Measurements from ENCODE around the gene CHIT1. TPM values are rescaled to one million over a fixed set of nuclear protein-coding genes. Genes with fewer than 3 reads are reported as not detected.
A peak's percentile ranks its signal among the peaks of the same experiment; 100 is the strongest.

The CHIT1 gene
- total and polyA plus RNA-seq, 2 of the 13 experiments (the other 11 are each of a cell fraction or from before 2014, with no cell fraction given): not detected

DNA sequence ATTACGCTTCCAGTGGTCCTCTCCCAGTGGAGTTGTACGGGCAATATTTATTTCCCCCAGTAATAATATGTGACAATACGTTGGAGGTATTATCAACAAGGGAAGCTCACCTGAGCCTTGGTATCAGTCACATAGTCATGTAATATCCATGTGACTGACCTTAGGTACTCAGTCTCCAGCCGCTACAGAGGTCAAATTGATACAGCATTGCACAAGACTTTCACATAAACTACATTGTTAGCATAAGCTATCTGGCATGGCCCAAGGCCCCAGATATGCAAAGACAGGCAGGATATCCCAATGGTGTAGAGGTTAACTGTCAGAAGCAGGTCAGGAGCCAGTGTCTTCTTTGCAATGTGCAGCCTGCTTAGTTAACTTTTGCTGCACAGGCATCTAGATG is 15.3 kb upstream of the CHIT1 start (continued):
- TF ChIP-seq CC2D1A (CRISPR knock-in tag; IDR thresholded peaks at IDR 0.05): no peak
- TF ChIP-seq ZNF296 (CRISPR knock-in tag; conservative IDR thresholded peaks at IDR 0.05): no peak
- TF ChIP-seq SATB2 (CRISPR knock-in tag; IDR thresholded peaks at IDR 0.05): no peak
- no peak for TF ChIP-seq ZSCAN31 (CRISPR knock-in tag; IDR thresholded peaks at IDR 0.05; ENCODE audit: low read depth)
- TF ChIP-seq ZNF564 (CRISPR knock-in tag; IDR thresholded peaks at IDR 0.05): no peak
- TF ChIP-seq ZNF710 (CRISPR knock-in tag; IDR thresholded peaks at IDR 0.05; ENCODE audit: borderline replicate concordance): no peak
- TF ChIP-seq FOXA1 (IDR thresholded peaks at IDR 0.05): no peak
- TF ChIP-seq FOXA1 (CRISPR knock-in tag; IDR thresholded peaks at IDR 0.05): peak; percentile 60
- TF ChIP-seq POLR2G (IDR thresholded peaks at IDR 0.05; ENCODE audit: low read depth, low read length): no peak
- no peak for TF ChIP-seq AHR (CRISPR knock-in tag; IDR thresholded peaks at IDR 0.05)
- no peak for TF ChIP-seq ZNF615 (CRISPR knock-in tag; IDR thresholded peaks at IDR 0.05; ENCODE audit: borderline replicate concordance)
- TF ChIP-seq ZBTB25 (CRISPR knock-in tag; IDR thresholded peaks at IDR 0.05): no peak
- peak; percentile 49; the same call in 1 of the 2 replicates for TF ChIP-seq ZNF644 (CRISPR knock-in tag; IDR thresholded peaks at IDR 0.05; ENCODE audit: low read depth)
- no peak for TF ChIP-seq NR3C1 (CRISPR knock-in tag; IDR thresholded peaks at IDR 0.05)
- no peak for TF ChIP-seq MATR3 (CRISPR knock-in tag; IDR thresholded peaks at IDR 0.05)
- no peak for TF ChIP-seq ZNF235 (CRISPR knock-in tag; IDR thresholded peaks at IDR 0.05; ENCODE audit: borderline replicate concordance)
- TF ChIP-seq HNRNPL (IDR thresholded peaks at IDR 0.05; ENCODE audit: low read depth, low read length): no peak
- TF ChIP-seq KLF13 (CRISPR knock-in tag; IDR thresholded peaks at IDR 0.05): no peak
- no peak for TF ChIP-seq ZNF777 (CRISPR knock-in tag; IDR thresholded peaks at IDR 0.05)
- no peak for TF ChIP-seq ZNF670 (CRISPR knock-in tag; IDR thresholded peaks at IDR 0.05; ENCODE audit: borderline replicate concordance)
- no peak for TF ChIP-seq NFYC (CRISPR knock-in tag; IDR thresholded peaks at IDR 0.05)
- no peak for TF ChIP-seq CHD2 (IDR thresholded peaks at IDR 0.05; ENCODE audit: low read depth, low read length)
- no peak for TF ChIP-seq SOX6 (IDR thresholded peaks at IDR 0.05)
- peak; percentile 73 for TF ChIP-seq SOX6 (CRISPR knock-in tag; IDR thresholded peaks at IDR 0.05)
- no peak for TF ChIP-seq ZNF12 (CRISPR knock-in tag; IDR thresholded peaks at IDR 0.05)
- TF ChIP-seq PHF8 (CRISPR knock-in tag; IDR thresholded peaks at IDR 0.05): no peak
- no peak for TF ChIP-seq HOXA9 (CRISPR knock-in tag; IDR thresholded peaks at IDR 0.05; ENCODE audit: borderline replicate concordance)
- no peak for TF ChIP-seq ZNF501 (CRISPR knock-in tag; IDR thresholded peaks at IDR 0.05)
- no peak for TF ChIP-seq ZBTB8A (CRISPR knock-in tag; IDR thresholded peaks at IDR 0.05; ENCODE audit: borderline replicate concordance, low read depth)
- no peak for TF ChIP-seq ELF4 (CRISPR knock-in tag; IDR thresholded peaks at IDR 0.05; ENCODE audit: borderline replicate concordance)
- no peak for TF ChIP-seq ZNF136 (CRISPR knock-in tag; IDR thresholded peaks at IDR 0.05; ENCODE audit: low read depth)
- TF ChIP-seq LCORL (IDR thresholded peaks at IDR 0.05): no peak
- no peak for TF ChIP-seq LCORL (CRISPR knock-in tag; IDR thresholded peaks at IDR 0.05)
- TF ChIP-seq MLX (CRISPR knock-in tag; IDR thresholded peaks at IDR 0.05): peak; percentile 38; the same call in 1 of the 2 replicates

Data from HepG2 (cell line).